ENCODE results near the gene PSAPL1. TPM values are rescaled to one million over a fixed set of nuclear protein-coding genes. Genes with fewer than 3 reads are reported as not detected.

The PSAPL1 gene
- total and polyA plus RNA-seq, 2 donors (not counting 1 experiment from before 2014, with no cell fraction given): not detected

DNA sequence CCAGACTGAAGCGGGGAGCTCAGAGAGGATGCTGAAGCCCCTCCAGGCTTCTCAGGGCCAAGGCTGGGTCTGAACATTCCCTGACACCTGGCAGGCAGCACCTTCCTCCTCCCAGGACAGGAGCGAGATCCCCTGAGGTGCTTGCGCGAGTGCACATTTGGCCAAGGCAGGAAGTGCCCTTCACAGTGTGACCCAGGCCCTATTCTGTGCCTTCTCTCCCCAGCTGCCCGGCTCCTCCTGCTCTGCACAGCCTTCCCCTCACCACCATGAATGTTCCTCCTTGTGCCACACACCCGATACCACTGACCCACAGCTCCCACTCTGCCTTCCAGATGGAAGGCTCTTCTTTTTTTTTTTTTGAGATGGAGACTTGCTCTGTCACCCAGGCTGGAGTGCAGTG is 17.1 kb upstream of the PSAPL1 start:
- DNase-seq (ENCODE audit: low read depth in 2 of 2): no peak
- H3K9me3 ChIP-seq (ENCODE audit: control insufficient read depth, insufficient read depth, low read depth, low read length): no peaks in the 10 kb centered on the region
- no peak overlapping the region for H3K27ac ChIP-seq (ENCODE audit: insufficient read depth, low read length)
- no peak overlapping the region for H3K9ac ChIP-seq (ENCODE audit: insufficient read depth, low read length)
- H3K27me3 ChIP-seq (ENCODE audit: control insufficient read depth, insufficient read depth, low read length): no peaks in the 10 kb centered on the region
- H3K4me1 ChIP-seq (ENCODE audit: control insufficient read depth, extremely low read depth, insufficient read depth, low read length): no peaks in the 10 kb centered on the region
- H4K20me1 ChIP-seq (ENCODE audit: control insufficient read depth, extremely low read depth, insufficient read depth, low read length): no peaks in the 10 kb centered on the region
- H2AFZ ChIP-seq (ENCODE audit: low read length): no peak overlapping the region
- no peak overlapping the region for H3K4me3 ChIP-seq (replicated peaks in 1 of 4; ENCODE audit: control extremely low read depth in 1 of 4, insufficient read depth in 1 of 4, low read depth in 3 of 4, low read length in 4 of 4)
- no peak for TF ChIP-seq EZH2 (IDR thresholded peaks at IDR 0.05; ENCODE audit: low read length, missing control alignments)
- TF ChIP-seq CTCF (conservative IDR thresholded peaks at IDR 0.05 in 1 of 2, IDR thresholded peaks at IDR 0.05 in 1 of 2; ENCODE audit: low read depth in 1 of 2, low read length in 2 of 2): no peak
- no peak overlapping the region for H3K4me2 ChIP-seq (ENCODE audit: extremely low read depth, insufficient read depth, low read length)
- H3K36me3 ChIP-seq (ENCODE audit: control insufficient read depth, insufficient read depth, low read length): no peaks in the 10 kb centered on the region
- H3K79me2 ChIP-seq (ENCODE audit: control insufficient read depth, insufficient read depth, low read length): no peaks in the 10 kb centered on the region

DNA sequence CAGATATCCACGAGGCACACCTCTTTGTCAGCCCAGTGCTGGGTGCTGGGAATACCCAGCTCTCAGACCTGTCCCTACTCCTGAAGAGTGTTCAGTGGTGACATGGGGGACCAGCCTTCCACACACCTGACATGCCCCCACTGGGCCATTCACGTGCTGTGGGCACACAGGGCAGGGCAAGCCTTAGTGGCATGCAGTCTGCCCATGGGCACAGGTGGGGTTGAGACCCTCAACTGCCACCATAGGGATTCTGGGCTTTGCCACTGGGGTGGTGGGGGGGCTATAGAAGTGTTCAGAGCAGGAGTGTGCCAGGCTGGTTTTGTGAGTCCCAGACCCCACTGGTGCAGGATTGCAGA is 16.7 kb upstream of the PSAPL1 start:
- DNase-seq (ENCODE audit: low read depth in 2 of 2): no peak
- Histone ChIP-seq H3K9me3 (ENCODE audit: control insufficient read depth, insufficient read depth, low read depth, low read length) (no peaks in the 10 kb centered on the region), H3K79me2 (ENCODE audit: control insufficient read depth, insufficient read depth, low read length) (no peaks in the 10 kb centered on the region), H3K9ac (ENCODE audit: insufficient read depth, low read length) (no peak overlapping the region), H2AFZ (ENCODE audit: low read length) (no peak overlapping the region), H3K27ac (ENCODE audit: insufficient read depth, low read length) (no peak overlapping the region), H4K20me1 (ENCODE audit: control insufficient read depth, extremely low read depth, insufficient read depth, low read length) (no peaks in the 10 kb centered on the region), H3K4me3 (replicated peaks in 1 of 4; ENCODE audit: control extremely low read depth in 1 of 4, insufficient read depth in 1 of 4, low read depth in 3 of 4, low read length in 4 of 4) (no peak overlapping the region), H3K36me3 (ENCODE audit: control insufficient read depth, insufficient read depth, low read length) (no peaks in the 10 kb centered on the region), H3K4me1 (ENCODE audit: control insufficient read depth, extremely low read depth, insufficient read depth, low read length) (no peaks in the 10 kb centered on the region), H3K4me2 (ENCODE audit: extremely low read depth, insufficient read depth, low read length) (no peak overlapping the region), H3K27me3 (ENCODE audit: control insufficient read depth, insufficient read depth, low read length) (no peaks in the 10 kb centered on the region)
- no peak for TF ChIP-seq EZH2 (IDR thresholded peaks at IDR 0.05; ENCODE audit: low read length, missing control alignments)
- no peak for TF ChIP-seq CTCF (conservative IDR thresholded peaks at IDR 0.05 in 1 of 2, IDR thresholded peaks at IDR 0.05 in 1 of 2; ENCODE audit: low read depth in 1 of 2, low read length in 2 of 2)

GRCh38 chr4:7450775-7451433 is 16.2 kb upstream of the PSAPL1 start:
- H3K36me3 ChIP-seq (ENCODE audit: control insufficient read depth, insufficient read depth, low read length): no peaks in the 10 kb centered on the region
- H3K27me3 ChIP-seq (ENCODE audit: control insufficient read depth, insufficient read depth, low read length): no peaks in the 10 kb centered on the region
- no peaks in the 10 kb centered on the region for H4K20me1 ChIP-seq (ENCODE audit: control insufficient read depth, extremely low read depth, insufficient read depth, low read length)
- no peaks in the 10 kb centered on the region for H3K4me1 ChIP-seq (ENCODE audit: control insufficient read depth, extremely low read depth, insufficient read depth, low read length)
- no peak overlapping the region for H3K27ac ChIP-seq (ENCODE audit: insufficient read depth, low read length)
- no peak overlapping the region for H2AFZ ChIP-seq (ENCODE audit: low read length)
- DNase-seq (ENCODE audit: low read depth in 2 of 2): no peak
- H3K79me2 ChIP-seq (ENCODE audit: control insufficient read depth, insufficient read depth, low read length): no peaks in the 10 kb centered on the region
- no peak overlapping the region for H3K4me2 ChIP-seq (ENCODE audit: extremely low read depth, insufficient read depth, low read length)
- no peaks in the 10 kb centered on the region for H3K9me3 ChIP-seq (ENCODE audit: control insufficient read depth, insufficient read depth, low read depth, low read length)
- H3K4me3 ChIP-seq (replicated peaks in 1 of 4; ENCODE audit: control extremely low read depth in 1 of 4, insufficient read depth in 1 of 4, low read depth in 3 of 4, low read length in 4 of 4): no peak overlapping the region
- H3K9ac ChIP-seq (ENCODE audit: insufficient read depth, low read length): no peak overlapping the region
- TF ChIP-seq EZH2 (IDR thresholded peaks at IDR 0.05; ENCODE audit: low read length, missing control alignments) (no peak), CTCF (conservative IDR thresholded peaks at IDR 0.05 in 1 of 2, IDR thresholded peaks at IDR 0.05 in 1 of 2; ENCODE audit: low read depth in 1 of 2, low read length in 2 of 2) (no peak)
